GM23338 (cell line): ENCODE measurements around the gene CUBN. TPM values are rescaled to one million over a fixed set of nuclear protein-coding genes. Genes with fewer than 3 reads are reported as not detected.

Experiments
- ATAC-seq: fragments of 200-7000 bp; cut with Tn5 transposase; 3 replicates; pipeline ENCODE4 v1.9.1; 2020
- DNase-seq: peaks from one replicate; pipeline ENCODE4 v3.0.0-alpha.2; 2015; ENCODE audit warnings: low spot score
- H2AFZ ChIP-seq: fragments of 200-600 bp; sonication (generic); 2 replicates; pipeline ENCODE4 v1.8.0; 2016; ENCODE audit warnings: antibody characterized with exemption, mild to moderate bottlenecking, moderate library complexity
- H3F3A ChIP-seq: fragments of 200-600 bp; sonication (generic); replicated peaks from 2 replicates; pipeline ENCODE4 v1.8.0; 2017; ENCODE audit warnings: antibody characterized with exemption, mixed run types, low read depth
- H3K27ac ChIP-seq: fragments of 200-600 bp; sonication (generic); 2 replicates; pipeline ENCODE4 v1.6.1; 2016; ENCODE audit warnings: low read depth
- H3K27me3 ChIP-seq: fragments of 200-600 bp; sonication (generic); 2 replicates; pipeline ENCODE4 v1.8.0; 2016; ENCODE audit warnings: mild to moderate bottlenecking, mixed run types, moderate library complexity; ENCODE audit not compliant: insufficient read depth
- H3K36me3 ChIP-seq: fragments of 200-600 bp; sonication (generic); 2 replicates; pipeline ENCODE4 v1.8.0; 2016; ENCODE audit warnings: mild to moderate bottlenecking; ENCODE audit not compliant: insufficient read depth
- H3K4me1 ChIP-seq: fragments of 200-600 bp; sonication (generic); 2 replicates; pipeline ENCODE4 v1.8.0; 2016; ENCODE audit warnings: mild to moderate bottlenecking, moderate library complexity; ENCODE audit not compliant: insufficient read depth
- H3K4me2 ChIP-seq: fragments of 200-600 bp; sonication (generic); 2 replicates; pipeline ENCODE4 v1.7.1; 2017; ENCODE audit warnings: mixed run types
- H3K4me3 ChIP-seq: fragments of 200-600 bp; sonication (generic); 2 replicates; pipeline ENCODE4 v1.6.1; 2016; ENCODE audit warnings: mixed run types
- H3K79me2 ChIP-seq: fragments of 200-600 bp; sonication (generic); replicated peaks from 2 replicates; pipeline ENCODE4 v1.8.0; 2017; ENCODE audit warnings: mild to moderate bottlenecking; ENCODE audit not compliant: insufficient read depth
- H3K9me2 ChIP-seq: fragments of 200-600 bp; sonication (generic); 2 replicates; pipeline ENCODE4 v1.8.0; 2017; ENCODE audit not compliant: insufficient read depth
- H4K20me1 ChIP-seq: fragments of 200-600 bp; sonication (generic); replicated peaks from 2 replicates; pipeline ENCODE4 v1.8.0; 2017; ENCODE audit warnings: mild to moderate bottlenecking; ENCODE audit not compliant: insufficient read depth
- H3K27ac Mint-ChIP-seq: 2 replicates; pipeline ENCODE4 v1.8.0; 2020; ENCODE audit warnings: inconsistent platforms, mild to moderate bottlenecking, moderate library complexity, mixed read lengths
- H3K27me3 Mint-ChIP-seq: 3 replicates; pipeline ENCODE4 v1.8.0; 2022; ENCODE audit warnings: low read depth, mild to moderate bottlenecking, moderate library complexity, mixed read lengths, inconsistent platforms; ENCODE audit not compliant: insufficient read depth, poor library complexity
- H3K36me3 Mint-ChIP-seq: 3 replicates; pipeline ENCODE4 v1.8.0; 2021; ENCODE audit warnings: low read depth, mild to moderate bottlenecking, inconsistent platforms, moderate library complexity, mixed read lengths
- H3K4me1 Mint-ChIP-seq: 3 replicates; pipeline ENCODE4 v1.8.0; 2020; ENCODE audit warnings: mild to moderate bottlenecking, inconsistent platforms, mixed read lengths
- H3K4me3 Mint-ChIP-seq: 3 replicates; pipeline ENCODE4 v1.8.0; 2021; ENCODE audit warnings: moderate library complexity, mild to moderate bottlenecking, inconsistent platforms, mixed read lengths
- H3K9me3 Mint-ChIP-seq: 3 replicates; pipeline ENCODE4 v1.8.0; 2020; ENCODE audit warnings: moderate library complexity, mild to moderate bottlenecking, inconsistent platforms, mixed read lengths
- EZH2phosphoT487 ChIP-seq: fragments of 200-600 bp; sonication (generic); IDR thresholded peaks from one replicate; pipeline ENCODE4 v1.8.1; 2018; ENCODE audit warnings: antibody characterized with exemption; ENCODE audit not compliant: unreplicated experiment
- JUNB ChIP-seq: IDR thresholded peaks from one replicate; pipeline ENCODE4 v1.6.1; 2016; ENCODE audit warnings: antibody characterized with exemption; ENCODE audit not compliant: unreplicated experiment
- POLR2AphosphoS5 ChIP-seq: IDR thresholded peaks from 2 replicates; pipeline ENCODE4 v1.6.1; 2016; ENCODE audit warnings: antibody characterized with exemption, low read depth
- REST ChIP-seq: IDR thresholded peaks from one replicate; pipeline ENCODE4 v1.6.1; 2018; ENCODE audit warnings: antibody characterized with exemption; ENCODE audit not compliant: unreplicated experiment
- STAT1 ChIP-seq: IDR thresholded peaks from one replicate; pipeline ENCODE4 v1.6.1; 2016; ENCODE audit warnings: antibody characterized with exemption; ENCODE audit not compliant: unreplicated experiment
- ZNF114 ChIP-seq: fragments of 250-450 bp; sonication (Bioruptor Pico); IDR thresholded peaks from 2 replicates; pipeline ENCODE4 v1.5.0; 2020; ENCODE audit warnings: mild to moderate bottlenecking, moderate library complexity
- ZNF331 ChIP-seq: fragments of 250-450 bp; sonication (Bioruptor Pico); IDR thresholded peaks from 2 replicates; pipeline ENCODE4 v1.5.0; 2020; ENCODE audit warnings: low read depth, mild to moderate bottlenecking, moderate library complexity
- polyA plus RNA-seq: library from polyadenylated mRNA; unstranded; fragments of >200 nt; fragmentation: Nextera tagmentation; extraction: Ambion mirVana; gene quantifications from 2 replicates; pipeline ENCODE4 v1.2.1, GENCODE V29; 2016
- total RNA-seq: library from RNA; depleted of rRNA; stranded (reverse); fragments of >200 nt; shearing (Covaris generic); gene quantifications from 2 replicates; pipeline ENCODE4 v1.2.3, GENCODE V29; 2014
- TF ChIP-seq, protein P1 (sequence below), 2 experiments: fragments of 200-600 bp in 1 of 2; sonication (generic) in 1 of 2; conservative IDR thresholded peaks; 2 replicates each; pipeline versions ENCODE4 v1.5.1 to v1.6.1; 2016 to 2017; ENCODE audit warnings: antibody characterized with exemption in 2 of 2, low read depth in 2 of 2, mild to moderate bottlenecking in 2 of 2, moderate library complexity in 1 of 2

CUBN gene
- total and polyA plus RNA-seq, 2 experiments from 2014 or later = 0.06 to 1.8 TPM

GRCh38 chr10:16960551-16960950 is 169.1 kb downstream of the CUBN start (continued):
- TF ChIP-seq REST = no peak
- TF ChIP-seq JUNB = no peak
- no peak for TF ChIP-seq EZH2phosphoT487

- H3K9me2 ChIP-seq = no peaks in the 10 kb centered on the region
- no peaks in the 10 kb centered on the region for H3K27me3 ChIP-seq
- Mint-ChIP-seq H3K27me3 (peaks cover 2% of the 10 kb centered on the region), H3K27ac (no peak overlapping the region), H3K9me3 (no peaks in the 10 kb centered on the region), H3K36me3 (no peaks in the 10 kb centered on the region), H3K4me1 (0 out of 3 replicates have a peak, but pooled peaks cover under 1% of the 10 kb centered on the region), H3K4me3 (no peak overlapping the region)
- H3K4me1 ChIP-seq = no peaks in the 10 kb centered on the region
- no peak overlapping the region for H3K27ac ChIP-seq
- no peaks in the 10 kb centered on the region for H3K79me2 ChIP-seq
- H3K4me2 ChIP-seq = no peak overlapping the region
- H2AFZ ChIP-seq = no peak overlapping the region
- DNase-seq (no peak), ATAC-seq (no peak)
- no peaks in the 10 kb centered on the region for H3K36me3 ChIP-seq
- H4K20me1 ChIP-seq = no peaks in the 10 kb centered on the region
- no peak overlapping the region for H3K4me3 ChIP-seq
- TF ChIP-seq POLR2AphosphoS5 (no peak), ZNF114 (CRISPR knock-in tag) (no peak), ZNF331 (no peak), JUNB (no peak), STAT1 (no peak)
- TF ChIP-seq, protein P1, sequence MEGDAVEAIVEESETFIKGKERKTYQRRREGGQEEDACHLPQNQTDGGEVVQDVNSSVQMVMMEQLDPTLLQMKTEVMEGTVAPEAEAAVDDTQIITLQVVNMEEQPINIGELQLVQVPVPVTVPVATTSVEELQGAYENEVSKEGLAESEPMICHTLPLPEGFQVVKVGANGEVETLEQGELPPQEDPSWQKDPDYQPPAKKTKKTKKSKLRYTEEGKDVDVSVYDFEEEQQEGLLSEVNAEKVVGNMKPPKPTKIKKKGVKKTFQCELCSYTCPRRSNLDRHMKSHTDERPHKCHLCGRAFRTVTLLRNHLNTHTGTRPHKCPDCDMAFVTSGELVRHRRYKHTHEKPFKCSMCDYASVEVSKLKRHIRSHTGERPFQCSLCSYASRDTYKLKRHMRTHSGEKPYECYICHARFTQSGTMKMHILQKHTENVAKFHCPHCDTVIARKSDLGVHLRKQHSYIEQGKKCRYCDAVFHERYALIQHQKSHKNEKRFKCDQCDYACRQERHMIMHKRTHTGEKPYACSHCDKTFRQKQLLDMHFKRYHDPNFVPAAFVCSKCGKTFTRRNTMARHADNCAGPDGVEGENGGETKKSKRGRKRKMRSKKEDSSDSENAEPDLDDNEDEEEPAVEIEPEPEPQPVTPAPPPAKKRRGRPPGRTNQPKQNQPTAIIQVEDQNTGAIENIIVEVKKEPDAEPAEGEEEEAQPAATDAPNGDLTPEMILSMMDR (conservative IDR thresholded peaks at IDR 0.05; ENCODE audit: low read depth in 2 of 2) = no peak
- no peaks in the 10 kb centered on the region for H3F3A ChIP-seq
Observed at GRCh38 chr10:16957038-16957437, 172.6 kb downstream of the CUBN start.
